GM12878 (cell line): ENCODE data around the gene FGD5. TPM values are rescaled to one million over a fixed set of nuclear protein-coding genes. Genes with fewer than 3 reads are reported as not detected.

Source experiments
- BACH1 ChIP-seq: fragments of 450-650 bp; IDR thresholded peaks from 2 replicates; pipeline ENCODE4 v1.6.1; 2017; ENCODE audit warnings: mild to moderate bottlenecking, borderline replicate concordance
- BRCA1 ChIP-seq: IDR thresholded peaks from 2 replicates; pipeline ENCODE4 v1.6.1; 2011; ENCODE audit warnings: low read depth, low read length, improper control_type of control experiment
- CBX5 ChIP-seq: sonication (generic); IDR thresholded peaks from 2 replicates; pipeline ENCODE4 v1.6.1; 2016; ENCODE audit warnings: low read depth, moderate library complexity, mild to moderate bottlenecking, inconsistent platforms
- EGR1 ChIP-seq, 2 experiments: IDR thresholded peaks; 1 replicate in 1 of 2; 2 replicates in 1 of 2; pipeline ENCODE4 v1.6.1; 2011 to 2012; ENCODE audit warnings: low read depth in 2 of 2, low read length in 2 of 2, borderline replicate concordance in 1 of 2, mild to moderate bottlenecking in 1 of 2, moderate library complexity in 1 of 2
- MXI1 ChIP-seq: fragments of 150-350 bp; IDR thresholded peaks from 2 replicates; pipeline ENCODE4 v1.6.1; 2011; ENCODE audit warnings: low read depth, mild to moderate bottlenecking, inconsistent platforms, low read length, improper control_type of control experiment
- NFXL1 ChIP-seq: fragments of 450-650 bp; IDR thresholded peaks from 2 replicates; pipeline ENCODE4 v1.6.1; 2017; ENCODE audit warnings: antibody characterized with exemption, mild to moderate bottlenecking, borderline replicate concordance
- PAX5 ChIP-seq: IDR thresholded peaks from 2 replicates; pipeline ENCODE4 v1.6.1; 2011; ENCODE audit warnings: low read depth, low read length, borderline replicate concordance
- PAX8 ChIP-seq: fragments of 450-650 bp; IDR thresholded peaks from 2 replicates; pipeline ENCODE4 v1.6.1; 2017; ENCODE audit warnings: mild to moderate bottlenecking, moderate library complexity
- RUNX3 ChIP-seq: IDR thresholded peaks from 2 replicates; pipeline ENCODE4 v1.6.1; 2012; ENCODE audit warnings: low read length, inconsistent platforms
- YBX1 ChIP-seq: fragments of 450-650 bp; IDR thresholded peaks from 2 replicates; pipeline ENCODE4 v1.6.1; 2016; ENCODE audit warnings: antibody characterized with exemption
- polyA plus RNA-seq, 11 experiments: library from polyadenylated mRNA; depleted of rRNA in 4 of 11; unstranded in 6 of 11; stranded (reverse) in 5 of 11; fragments of >200 nt; fragmentation: Nextera tagmentation in 4 of 11; fragmentation: Illumina TruSeq in 1 of 11; extraction: Ambion mirVana in 4 of 11; extraction: Trizol in 1 of 11; gene quantifications; 1 replicate in 1 of 11; 2 replicates in 10 of 11; pipeline versions ENCODE4 v1.2.1 to v1.2.3, GENCODE V29; 2011 to 2016; ENCODE audit warnings: inconsistent platforms in 2 of 11, missing spikeins in 2 of 11, low read depth in 1 of 11
- total RNA-seq, 4 experiments: library from RNA; depleted of rRNA in 3 of 4; stranded (reverse); fragments of >200 nt in 3 of 4; fragmentation: Illumina TruSeq in 1 of 4; extraction: Trizol in 1 of 4; gene quantifications; 2 replicates each; pipeline versions ENCODE4 v1.2.1 to v1.2.3, GENCODE V29; 2013 to 2021
- TF ChIP-seq, protein P1 (sequence below): fragments of 450-650 bp; IDR thresholded peaks from 2 replicates; pipeline ENCODE4 v1.6.1; 2017; ENCODE audit warnings: mild to moderate bottlenecking, moderate library complexity
- TF ChIP-seq, protein P2 (sequence below): fragments of 150-350 bp; IDR thresholded peaks from 2 replicates; pipeline ENCODE4 v1.6.1; 2014; ENCODE audit warnings: mild to moderate bottlenecking, low read depth, low read length
- TF ChIP-seq, protein P3 (sequence below): IDR thresholded peaks from 2 replicates; pipeline ENCODE4 v1.6.1; 2011; ENCODE audit warnings: low read depth, mild to moderate bottlenecking, low read length, moderate library complexity, borderline replicate concordance; ENCODE audit errors: extremely low read depth
- TF ChIP-seq, protein P4 (sequence below): IDR thresholded peaks from 2 replicates; pipeline ENCODE4 v1.6.1; 2011; ENCODE audit warnings: mild to moderate bottlenecking, low read depth, low read length, moderate library complexity; ENCODE audit not compliant: insufficient replicate concordance
- TF ChIP-seq, protein P5 (sequence below): fragments of 450-650 bp; IDR thresholded peaks from 2 replicates; pipeline ENCODE4 v1.6.1; 2017; ENCODE audit warnings: mild to moderate bottlenecking
- TF ChIP-seq, protein P6 (sequence below): fragments of 450-650 bp; formaldehyde crosslinking; IDR thresholded peaks from 2 replicates; pipeline ENCODE4 v1.5.0; 2022; ENCODE audit warnings: mild to moderate bottlenecking, missing genetic modification characterization

The FGD5 gene
- total and polyA plus RNA-seq, 10 of the 15 experiments (the other 5 are each of a cell fraction or from before 2014, with no cell fraction given) = 0.03 to 0.13 (median 0.11) TPM; not detected in 3

DNA sequence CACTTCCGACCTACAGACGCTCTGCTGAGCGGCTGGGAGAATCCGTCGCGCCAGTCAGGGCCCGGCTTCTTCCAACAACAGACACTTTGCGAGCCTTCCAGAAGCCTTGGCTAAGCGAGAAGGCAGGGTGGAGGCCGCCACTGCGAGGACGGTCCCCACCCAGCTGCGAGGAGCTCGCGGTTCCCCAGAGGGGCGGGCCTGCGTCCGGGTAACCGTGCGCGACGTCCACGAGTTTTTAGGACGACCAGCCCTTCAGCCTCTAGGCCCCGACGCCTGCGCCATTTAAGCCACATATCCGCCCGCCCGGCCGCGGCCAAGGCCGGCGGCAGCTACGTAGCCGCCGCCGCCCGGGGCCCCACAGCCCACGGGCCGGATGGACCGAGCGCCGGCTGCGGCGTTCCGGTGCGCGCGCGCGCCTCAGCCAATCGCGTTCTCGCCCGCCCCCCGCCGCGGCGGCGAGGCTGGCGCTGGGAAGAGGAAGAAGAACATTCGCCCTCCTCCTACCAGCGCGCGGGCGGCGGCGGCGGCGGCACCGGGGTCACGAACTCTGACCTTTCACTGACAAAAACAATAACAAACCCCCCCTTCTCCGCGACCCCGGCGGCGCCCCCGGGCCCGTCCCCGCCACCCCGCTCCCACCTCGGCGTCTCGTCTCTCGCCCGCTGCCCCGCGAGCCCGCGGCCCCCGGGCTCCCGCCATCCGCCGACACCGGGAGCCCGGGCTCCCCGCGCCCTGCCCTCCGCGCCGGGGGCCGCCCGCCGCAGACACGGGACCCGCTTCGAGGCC is 128.5 kb downstream of the FGD5 start, which contains the start of gene NR2C2 (continued):
- TF ChIP-seq, protein P1, sequence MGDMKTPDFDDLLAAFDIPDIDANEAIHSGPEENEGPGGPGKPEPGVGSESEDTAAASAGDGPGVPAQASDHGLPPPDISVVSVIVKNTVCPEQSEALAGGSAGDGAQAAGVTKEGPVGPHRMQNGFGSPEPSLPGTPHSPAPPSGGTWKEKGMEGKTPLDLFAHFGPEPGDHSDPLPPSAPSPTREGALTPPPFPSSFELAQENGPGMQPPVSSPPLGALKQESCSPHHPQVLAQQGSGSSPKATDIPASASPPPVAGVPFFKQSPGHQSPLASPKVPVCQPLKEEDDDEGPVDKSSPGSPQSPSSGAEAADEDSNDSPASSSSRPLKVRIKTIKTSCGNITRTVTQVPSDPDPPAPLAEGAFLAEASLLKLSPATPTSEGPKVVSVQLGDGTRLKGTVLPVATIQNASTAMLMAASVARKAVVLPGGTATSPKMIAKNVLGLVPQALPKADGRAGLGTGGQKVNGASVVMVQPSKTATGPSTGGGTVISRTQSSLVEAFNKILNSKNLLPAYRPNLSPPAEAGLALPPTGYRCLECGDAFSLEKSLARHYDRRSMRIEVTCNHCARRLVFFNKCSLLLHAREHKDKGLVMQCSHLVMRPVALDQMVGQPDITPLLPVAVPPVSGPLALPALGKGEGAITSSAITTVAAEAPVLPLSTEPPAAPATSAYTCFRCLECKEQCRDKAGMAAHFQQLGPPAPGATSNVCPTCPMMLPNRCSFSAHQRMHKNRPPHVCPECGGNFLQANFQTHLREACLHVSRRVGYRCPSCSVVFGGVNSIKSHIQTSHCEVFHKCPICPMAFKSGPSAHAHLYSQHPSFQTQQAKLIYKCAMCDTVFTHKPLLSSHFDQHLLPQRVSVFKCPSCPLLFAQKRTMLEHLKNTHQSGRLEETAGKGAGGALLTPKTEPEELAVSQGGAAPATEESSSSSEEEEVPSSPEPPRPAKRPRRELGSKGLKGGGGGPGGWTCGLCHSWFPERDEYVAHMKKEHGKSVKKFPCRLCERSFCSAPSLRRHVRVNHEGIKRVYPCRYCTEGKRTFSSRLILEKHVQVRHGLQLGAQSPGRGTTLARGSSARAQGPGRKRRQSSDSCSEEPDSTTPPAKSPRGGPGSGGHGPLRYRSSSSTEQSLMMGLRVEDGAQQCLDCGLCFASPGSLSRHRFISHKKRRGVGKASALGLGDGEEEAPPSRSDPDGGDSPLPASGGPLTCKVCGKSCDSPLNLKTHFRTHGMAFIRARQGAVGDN = peak; percentile 70
- TF ChIP-seq, protein P2, sequence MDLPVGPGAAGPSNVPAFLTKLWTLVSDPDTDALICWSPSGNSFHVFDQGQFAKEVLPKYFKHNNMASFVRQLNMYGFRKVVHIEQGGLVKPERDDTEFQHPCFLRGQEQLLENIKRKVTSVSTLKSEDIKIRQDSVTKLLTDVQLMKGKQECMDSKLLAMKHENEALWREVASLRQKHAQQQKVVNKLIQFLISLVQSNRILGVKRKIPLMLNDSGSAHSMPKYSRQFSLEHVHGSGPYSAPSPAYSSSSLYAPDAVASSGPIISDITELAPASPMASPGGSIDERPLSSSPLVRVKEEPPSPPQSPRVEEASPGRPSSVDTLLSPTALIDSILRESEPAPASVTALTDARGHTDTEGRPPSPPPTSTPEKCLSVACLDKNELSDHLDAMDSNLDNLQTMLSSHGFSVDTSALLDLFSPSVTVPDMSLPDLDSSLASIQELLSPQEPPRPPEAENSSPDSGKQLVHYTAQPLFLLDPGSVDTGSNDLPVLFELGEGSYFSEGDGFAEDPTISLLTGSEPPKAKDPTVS = no peak
- TF ChIP-seq, protein P3, sequence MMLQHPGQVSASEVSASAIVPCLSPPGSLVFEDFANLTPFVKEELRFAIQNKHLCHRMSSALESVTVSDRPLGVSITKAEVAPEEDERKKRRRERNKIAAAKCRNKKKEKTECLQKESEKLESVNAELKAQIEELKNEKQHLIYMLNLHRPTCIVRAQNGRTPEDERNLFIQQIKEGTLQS = no peak
- peak; percentile 90 for TF ChIP-seq BACH1
- TF ChIP-seq, protein P4, sequence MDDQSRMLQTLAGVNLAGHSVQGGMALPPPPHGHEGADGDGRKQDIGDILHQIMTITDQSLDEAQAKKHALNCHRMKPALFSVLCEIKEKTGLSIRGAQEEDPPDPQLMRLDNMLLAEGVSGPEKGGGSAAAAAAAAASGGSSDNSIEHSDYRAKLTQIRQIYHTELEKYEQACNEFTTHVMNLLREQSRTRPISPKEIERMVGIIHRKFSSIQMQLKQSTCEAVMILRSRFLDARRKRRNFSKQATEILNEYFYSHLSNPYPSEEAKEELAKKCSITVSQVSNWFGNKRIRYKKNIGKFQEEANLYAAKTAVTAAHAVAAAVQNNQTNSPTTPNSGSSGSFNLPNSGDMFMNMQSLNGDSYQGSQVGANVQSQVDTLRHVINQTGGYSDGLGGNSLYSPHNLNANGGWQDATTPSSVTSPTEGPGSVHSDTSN = no peak
- TF ChIP-seq, protein P5, sequence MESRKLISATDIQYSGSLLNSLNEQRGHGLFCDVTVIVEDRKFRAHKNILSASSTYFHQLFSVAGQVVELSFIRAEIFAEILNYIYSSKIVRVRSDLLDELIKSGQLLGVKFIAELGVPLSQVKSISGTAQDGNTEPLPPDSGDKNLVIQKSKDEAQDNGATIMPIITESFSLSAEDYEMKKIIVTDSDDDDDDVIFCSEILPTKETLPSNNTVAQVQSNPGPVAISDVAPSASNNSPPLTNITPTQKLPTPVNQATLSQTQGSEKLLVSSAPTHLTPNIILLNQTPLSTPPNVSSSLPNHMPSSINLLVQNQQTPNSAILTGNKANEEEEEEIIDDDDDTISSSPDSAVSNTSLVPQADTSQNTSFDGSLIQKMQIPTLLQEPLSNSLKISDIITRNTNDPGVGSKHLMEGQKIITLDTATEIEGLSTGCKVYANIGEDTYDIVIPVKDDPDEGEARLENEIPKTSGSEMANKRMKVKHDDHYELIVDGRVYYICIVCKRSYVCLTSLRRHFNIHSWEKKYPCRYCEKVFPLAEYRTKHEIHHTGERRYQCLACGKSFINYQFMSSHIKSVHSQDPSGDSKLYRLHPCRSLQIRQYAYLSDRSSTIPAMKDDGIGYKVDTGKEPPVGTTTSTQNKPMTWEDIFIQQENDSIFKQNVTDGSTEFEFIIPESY = no peak
- no peak for TF ChIP-seq EGR1 (IDR thresholded peaks at IDR 0.05; ENCODE audit: borderline replicate concordance in 1 of 2, low read depth in 2 of 2, low read length in 2 of 2)
- TF ChIP-seq RUNX3 = peak; percentile 38; the same call in 1 of the 2 replicates
- TF ChIP-seq BRCA1 = no peak
- TF ChIP-seq PAX5 = peak; percentile 41; the same call in 1 of the 2 replicates
- no peak for TF ChIP-seq PAX8
- no peak for TF ChIP-seq YBX1
- 0 out of 2 replicates have a peak, but pooled peaks have one; percentile 11 for TF ChIP-seq MXI1
- TF ChIP-seq, protein P6, sequence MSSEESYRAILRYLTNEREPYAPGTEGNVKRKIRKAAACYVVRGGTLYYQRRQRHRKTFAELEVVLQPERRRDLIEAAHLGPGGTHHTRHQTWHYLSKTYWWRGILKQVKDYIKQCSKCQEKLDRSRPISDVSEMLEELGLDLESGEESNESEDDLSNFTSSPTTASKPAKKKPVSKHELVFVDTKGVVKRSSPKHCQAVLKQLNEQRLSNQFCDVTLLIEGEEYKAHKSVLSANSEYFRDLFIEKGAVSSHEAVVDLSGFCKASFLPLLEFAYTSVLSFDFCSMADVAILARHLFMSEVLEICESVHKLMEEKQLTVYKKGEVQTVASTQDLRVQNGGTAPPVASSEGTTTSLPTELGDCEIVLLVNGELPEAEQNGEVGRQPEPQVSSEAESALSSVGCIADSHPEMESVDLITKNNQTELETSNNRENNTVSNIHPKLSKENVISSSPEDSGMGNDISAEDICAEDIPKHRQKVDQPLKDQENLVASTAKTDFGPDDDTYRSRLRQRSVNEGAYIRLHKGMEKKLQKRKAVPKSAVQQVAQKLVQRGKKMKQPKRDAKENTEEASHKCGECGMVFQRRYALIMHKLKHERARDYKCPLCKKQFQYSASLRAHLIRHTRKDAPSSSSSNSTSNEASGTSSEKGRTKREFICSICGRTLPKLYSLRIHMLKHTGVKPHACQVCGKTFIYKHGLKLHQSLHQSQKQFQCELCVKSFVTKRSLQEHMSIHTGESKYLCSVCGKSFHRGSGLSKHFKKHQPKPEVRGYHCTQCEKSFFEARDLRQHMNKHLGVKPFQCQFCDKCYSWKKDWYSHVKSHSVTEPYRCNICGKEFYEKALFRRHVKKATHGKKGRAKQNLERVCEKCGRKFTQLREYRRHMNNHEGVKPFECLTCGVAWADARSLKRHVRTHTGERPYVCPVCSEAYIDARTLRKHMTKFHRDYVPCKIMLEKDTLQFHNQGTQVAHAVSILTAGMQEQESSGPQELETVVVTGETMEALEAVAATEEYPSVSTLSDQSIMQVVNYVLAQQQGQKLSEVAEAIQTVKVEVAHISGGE (CRISPR knock-in tag) = no peak
- 0 out of 2 replicates have a peak, but pooled peaks have one; percentile 16 for TF ChIP-seq CBX5
- TF ChIP-seq NFXL1 = no peak
